RWPE1 (cell line): ENCODE measurements around the gene NINJ2.

Source experiments
- CTCF ChIA-PET: fragments of 350-600 bp; sonication (Branson Sonifier 250); formaldehyde crosslinking; extraction: SDS; loops from one replicate; lab custom pipeline; 2021; lab: Yijun Ruan, JAX
- POLR2A ChIA-PET: fragments of 400-600 bp; formaldehyde crosslinking; extraction: SDS; loops from one replicate; lab custom pipeline; 2020; ENCODE audit warnings: antibody characterized with exemption; ENCODE audit not compliant: low non-redundant PET; lab: Yijun Ruan, JAX
- DNase-seq: peaks from one replicate; pipeline ENCODE4 v3.0.0; 2012; ENCODE audit warnings: low spot score
- H3K27ac ChIP-seq: fragments of 450-650 bp; 2 replicates; pipeline ENCODE4 v1.5.1; 2017
- CTCF ChIP-seq: fragments of 450-650 bp; conservative IDR thresholded peaks from 2 replicates; pipeline ENCODE4 v1.5.1; 2017; ENCODE audit warnings: low read depth, mild to moderate bottlenecking

Gene NINJ2

GRCh38 chr12:604956-605355, 58.3 kb downstream of the NINJ2 start:
- CTCF ChIA-PET = interaction anchor here (0.7 kb wide), 2 partner anchors 9 to 162 kb away, joined by 3 to 6 read pairs; no protein-coding TSS in a partner anchor
- no peak overlapping the region for H3K27ac ChIP-seq

DNA sequence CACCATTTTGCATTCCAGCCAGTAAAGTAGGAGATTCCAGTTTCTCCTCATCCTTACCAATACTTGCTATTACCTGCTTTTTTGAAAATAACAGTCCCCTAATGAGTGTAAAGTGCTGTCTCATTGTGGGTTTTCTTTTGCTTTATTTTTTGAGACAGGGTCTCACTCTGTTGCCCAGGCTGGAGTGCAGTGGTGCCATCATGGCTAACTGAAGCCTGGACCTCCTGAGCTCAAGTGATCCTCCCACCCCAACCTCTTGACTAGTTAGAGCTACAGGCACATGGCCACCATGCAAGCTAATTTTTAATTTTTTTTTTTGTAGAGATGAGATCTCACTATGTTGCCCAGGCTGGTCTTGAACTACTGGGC, 60.6 kb downstream of the NINJ2 start:
- DNase-seq = no peak
- no peak for TF ChIP-seq CTCF
- ChIA-PET POLR2A (interaction anchor here (0.6 kb wide), 1 partner anchor 23 kb away, joined by 3 read pairs; no protein-coding TSS in a partner anchor), CTCF (no interaction called here)
- H3K27ac ChIP-seq = no peak overlapping the region

More at GRCh38 chr12:604956-605355, 58.3 kb downstream of the NINJ2 start:
- no peak for DNase-seq
- POLR2A ChIA-PET = no interaction called here
- TF ChIP-seq CTCF = no peak

- H3K27ac ChIP-seq = no peak overlapping the region
- ChIA-PET POLR2A (no interaction called here), CTCF (no interaction called here)
- no peak for TF ChIP-seq CTCF
- DNase-seq = no peak
Observed at GRCh38 chr12:601976-602699, 61.1 kb downstream of the NINJ2 start.

- POLR2A ChIA-PET = no interaction called here
- no peak for TF ChIP-seq CTCF
- H3K27ac ChIP-seq = no peak overlapping the region
- CTCF ChIA-PET = interaction anchor here (0.9 kb wide), 1 partner anchor 23 kb away, joined by 3 read pairs; no protein-coding TSS in a partner anchor
- DNase-seq = no peak
Observed at GRCh38 chr12:599756-600155, 63.5 kb downstream of the NINJ2 start.

GRCh38 chr12:597926-598568, 65.2 kb downstream of the NINJ2 start:
- peak; percentile 86 for DNase-seq
- H3K27ac ChIP-seq = peak overlapping the region; percentile 77
- ChIA-PET POLR2A (no interaction called here), CTCF (interaction anchor here (1.0 to 1.2 kb wide), 2 partner anchors 22 to 352 kb away, joined by 3 to 7 read pairs; partner anchors contain the start of gene RAD52)
- no peak for TF ChIP-seq CTCF

DNA sequence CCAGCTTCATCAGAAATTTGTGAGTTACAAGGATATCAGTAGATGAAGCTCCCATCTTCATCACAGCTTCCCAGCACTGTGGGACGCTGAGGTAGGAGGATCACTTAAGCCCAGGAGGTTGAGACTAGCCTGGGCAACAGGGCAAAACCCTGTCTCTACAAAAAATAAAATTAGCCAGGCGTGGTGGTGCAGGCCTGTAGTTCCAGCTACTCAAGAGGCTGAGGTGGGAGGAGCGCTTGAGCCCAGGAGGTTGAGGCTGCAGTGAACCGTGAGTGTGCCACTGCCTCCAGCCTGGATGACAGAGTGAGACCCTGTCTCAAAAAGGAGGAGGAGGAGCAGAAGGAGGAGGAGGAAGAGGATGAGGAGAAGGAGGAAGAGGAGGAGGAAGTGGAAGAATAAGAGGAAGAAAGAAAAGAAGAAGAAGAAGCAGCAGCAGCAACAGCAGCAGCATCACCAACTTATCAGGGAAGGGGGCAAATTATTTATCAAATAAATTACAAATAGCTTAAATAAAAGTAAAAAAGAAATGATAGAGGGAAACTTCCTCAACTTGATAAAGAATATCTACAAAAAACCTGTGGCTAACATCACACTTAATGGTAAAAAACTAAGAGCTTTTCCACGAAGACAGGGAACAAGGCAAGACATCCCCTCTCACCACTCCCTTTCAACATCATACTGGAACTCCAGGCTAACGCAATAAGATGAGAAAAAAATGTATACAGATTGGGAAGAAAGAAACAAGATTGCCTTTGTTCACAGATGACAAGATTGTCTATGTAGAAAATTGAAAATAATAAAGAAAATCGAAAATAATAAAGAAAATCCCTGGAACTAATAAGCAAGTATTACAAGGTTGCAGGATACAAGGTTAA, 69.6 kb downstream of the NINJ2 start:
- no peak for DNase-seq
- TF ChIP-seq CTCF = no peak
- ChIA-PET POLR2A (no interaction called here), CTCF (interaction anchor here (0.6 to 0.9 kb wide), 2 partner anchors 52 to 404 kb away, joined by 3 read pairs; no protein-coding TSS in a partner anchor)
- no peak overlapping the region for H3K27ac ChIP-seq
